Measurements from ENCODE around the gene RNH1.

RNH1 gene

DNA sequence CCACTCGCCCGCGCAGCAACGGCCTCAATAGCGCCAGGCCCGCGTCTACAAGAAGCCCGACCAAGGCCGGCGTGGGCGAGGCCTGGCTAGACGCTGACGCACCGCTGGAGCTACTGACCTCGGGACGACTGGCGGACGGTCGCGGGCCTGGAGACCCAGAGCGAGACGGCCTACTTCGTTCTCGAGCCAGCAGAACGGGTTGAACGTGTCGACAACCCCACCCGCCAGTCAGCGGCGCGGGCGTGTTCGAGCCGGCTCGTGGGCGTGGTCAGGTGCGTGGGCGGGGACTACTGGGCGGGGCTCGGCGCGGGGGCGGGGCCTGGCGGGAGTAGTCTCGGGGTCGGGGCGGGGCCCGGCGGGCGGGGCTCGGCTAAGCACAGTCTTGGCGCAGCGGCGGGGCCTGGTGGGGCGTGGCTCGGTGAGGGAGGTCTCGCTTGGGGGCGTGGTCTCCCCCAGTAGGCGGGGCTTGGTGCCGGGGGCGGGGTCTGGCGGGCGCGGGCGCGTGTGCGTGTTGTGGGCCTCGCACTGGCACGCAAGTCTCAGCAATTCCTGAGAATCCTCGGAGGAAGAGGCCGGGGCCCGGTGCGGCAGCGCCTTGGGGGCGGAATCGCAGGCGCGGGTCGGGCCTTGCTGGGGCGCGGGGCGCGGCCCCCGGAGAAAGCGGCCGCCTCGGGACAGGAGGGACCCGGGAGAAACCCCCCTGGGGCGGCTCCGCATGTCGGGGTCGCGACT, at the start of gene RNH1:
Gene RNH1, minus strand, starts transcription at position 248 of the 732 bp plus-strand sequence. CDS start 5,080 bp downstream, outside the sequence.
- H3K27me3 ChIP-seq (replicated peaks; ENCODE audit: control insufficient read depth, insufficient read depth, low read length), result no peaks in the 10 kb centered on the region
- peaks cover 3% of the 10 kb centered on the region for H3K36me3 ChIP-seq (ENCODE audit: control insufficient read depth, insufficient read depth, low read length)
- peak within 1 kb of the TSS; percentile 96 for H3K4me3 ChIP-seq (replicated peaks; ENCODE audit: low read depth, low read length)
- peak; percentile 92 for DNase-seq (ENCODE audit: extremely low read depth, insufficient read length)
- TF ChIP-seq, protein P1, sequence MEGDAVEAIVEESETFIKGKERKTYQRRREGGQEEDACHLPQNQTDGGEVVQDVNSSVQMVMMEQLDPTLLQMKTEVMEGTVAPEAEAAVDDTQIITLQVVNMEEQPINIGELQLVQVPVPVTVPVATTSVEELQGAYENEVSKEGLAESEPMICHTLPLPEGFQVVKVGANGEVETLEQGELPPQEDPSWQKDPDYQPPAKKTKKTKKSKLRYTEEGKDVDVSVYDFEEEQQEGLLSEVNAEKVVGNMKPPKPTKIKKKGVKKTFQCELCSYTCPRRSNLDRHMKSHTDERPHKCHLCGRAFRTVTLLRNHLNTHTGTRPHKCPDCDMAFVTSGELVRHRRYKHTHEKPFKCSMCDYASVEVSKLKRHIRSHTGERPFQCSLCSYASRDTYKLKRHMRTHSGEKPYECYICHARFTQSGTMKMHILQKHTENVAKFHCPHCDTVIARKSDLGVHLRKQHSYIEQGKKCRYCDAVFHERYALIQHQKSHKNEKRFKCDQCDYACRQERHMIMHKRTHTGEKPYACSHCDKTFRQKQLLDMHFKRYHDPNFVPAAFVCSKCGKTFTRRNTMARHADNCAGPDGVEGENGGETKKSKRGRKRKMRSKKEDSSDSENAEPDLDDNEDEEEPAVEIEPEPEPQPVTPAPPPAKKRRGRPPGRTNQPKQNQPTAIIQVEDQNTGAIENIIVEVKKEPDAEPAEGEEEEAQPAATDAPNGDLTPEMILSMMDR (IDR thresholded peaks at IDR 0.05; ENCODE audit: insufficient read depth, low read length, poor library complexity, severe bottlenecking), result no peak

DNA sequence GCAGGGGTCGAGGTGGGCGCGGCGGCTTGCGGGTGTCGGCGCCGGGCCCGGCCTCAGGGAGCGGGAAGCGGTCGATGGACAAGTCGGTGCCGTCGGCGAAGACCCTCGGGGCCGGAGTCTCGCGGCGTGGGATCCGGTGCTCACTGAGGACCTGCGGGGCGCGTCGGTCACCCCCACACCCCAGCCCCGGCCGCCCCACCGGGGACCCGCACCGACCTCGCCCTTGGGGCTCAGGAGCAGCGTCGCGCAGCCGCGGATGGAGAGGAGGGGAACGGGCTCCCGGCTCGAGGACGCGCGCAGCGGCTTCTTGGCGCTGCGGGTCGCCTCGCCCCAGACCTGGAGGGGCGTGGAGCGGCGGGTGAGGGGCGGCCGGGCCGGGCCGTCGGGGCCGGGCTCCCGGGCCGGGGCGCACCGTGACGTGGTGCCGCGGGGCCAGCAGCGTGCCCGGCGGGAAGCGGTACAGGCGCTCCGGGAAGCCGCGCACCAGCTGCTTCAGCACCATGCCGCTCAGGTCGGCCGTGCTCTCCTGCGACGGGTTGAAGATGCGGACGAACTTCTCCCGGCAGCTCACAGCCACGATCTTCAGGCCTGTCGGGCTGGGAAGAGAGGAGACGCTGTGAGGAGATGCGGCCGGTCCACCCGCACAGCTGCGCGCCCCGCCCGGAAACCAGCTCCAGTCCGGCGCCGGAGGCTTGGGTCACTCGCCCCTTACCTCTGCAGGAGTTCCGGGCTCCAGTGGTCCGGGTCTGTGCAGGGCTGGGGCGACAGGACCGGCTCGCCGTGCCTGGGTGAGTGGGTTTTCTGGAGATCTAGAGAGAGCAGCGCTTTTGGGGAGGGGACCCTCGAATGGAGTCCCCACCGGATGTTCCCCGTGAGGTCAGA, 49.0 kb upstream of the RNH1 start:
- no peak overlapping the region for H3K4me3 ChIP-seq (replicated peaks; ENCODE audit: low read depth, low read length)
- TF ChIP-seq, protein P1 (IDR thresholded peaks at IDR 0.05; ENCODE audit: insufficient read depth, low read length, poor library complexity, severe bottlenecking), result no peak
- H3K36me3 ChIP-seq (ENCODE audit: control insufficient read depth, insufficient read depth, low read length), result no peaks in the 10 kb centered on the region
- no peak for DNase-seq (ENCODE audit: extremely low read depth, insufficient read length)
- peaks cover 2% of the 10 kb centered on the region for H3K27me3 ChIP-seq (replicated peaks; ENCODE audit: control insufficient read depth, insufficient read depth, low read length)

DNA sequence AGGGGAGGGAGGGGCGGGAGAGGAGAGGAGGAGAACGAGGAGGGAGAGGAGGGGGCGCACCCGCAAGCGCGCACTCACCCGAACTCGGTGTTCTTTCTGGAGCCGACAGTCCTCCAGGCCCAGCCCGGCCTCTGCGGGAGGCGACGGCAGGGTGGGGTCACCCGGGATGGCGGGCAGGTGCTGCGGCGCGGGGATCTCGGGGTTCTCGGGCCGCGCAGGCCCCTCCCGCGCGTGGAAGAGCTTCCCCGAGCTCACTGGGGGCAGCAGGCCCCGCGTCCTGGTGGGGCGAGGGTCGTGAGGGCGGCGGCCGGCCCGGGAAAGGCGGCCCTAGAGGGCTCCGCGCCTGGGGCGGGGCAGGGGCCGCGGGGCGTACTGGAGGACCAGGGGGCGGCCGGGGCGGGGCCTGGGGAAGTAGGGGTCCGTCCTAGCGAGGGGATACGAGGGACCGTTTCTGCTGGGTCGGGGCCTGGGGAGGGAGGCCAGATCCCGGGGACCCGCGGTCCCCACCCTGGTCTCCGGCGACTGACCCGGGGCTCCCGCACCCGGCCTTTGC, 48.3 kb upstream of the RNH1 start:
- Histone ChIP-seq H3K4me3 (replicated peaks; ENCODE audit: low read depth, low read length) (peak overlapping the region; percentile 39), H3K36me3 (ENCODE audit: control insufficient read depth, insufficient read depth, low read length) (no peaks in the 10 kb centered on the region), H3K27me3 (replicated peaks; ENCODE audit: control insufficient read depth, insufficient read depth, low read length) (peaks cover 2% of the 10 kb centered on the region)
- no peak for DNase-seq (ENCODE audit: extremely low read depth, insufficient read length)
- TF ChIP-seq, protein P1 (IDR thresholded peaks at IDR 0.05; ENCODE audit: insufficient read depth, low read length, poor library complexity, severe bottlenecking), result no peak

DNA sequence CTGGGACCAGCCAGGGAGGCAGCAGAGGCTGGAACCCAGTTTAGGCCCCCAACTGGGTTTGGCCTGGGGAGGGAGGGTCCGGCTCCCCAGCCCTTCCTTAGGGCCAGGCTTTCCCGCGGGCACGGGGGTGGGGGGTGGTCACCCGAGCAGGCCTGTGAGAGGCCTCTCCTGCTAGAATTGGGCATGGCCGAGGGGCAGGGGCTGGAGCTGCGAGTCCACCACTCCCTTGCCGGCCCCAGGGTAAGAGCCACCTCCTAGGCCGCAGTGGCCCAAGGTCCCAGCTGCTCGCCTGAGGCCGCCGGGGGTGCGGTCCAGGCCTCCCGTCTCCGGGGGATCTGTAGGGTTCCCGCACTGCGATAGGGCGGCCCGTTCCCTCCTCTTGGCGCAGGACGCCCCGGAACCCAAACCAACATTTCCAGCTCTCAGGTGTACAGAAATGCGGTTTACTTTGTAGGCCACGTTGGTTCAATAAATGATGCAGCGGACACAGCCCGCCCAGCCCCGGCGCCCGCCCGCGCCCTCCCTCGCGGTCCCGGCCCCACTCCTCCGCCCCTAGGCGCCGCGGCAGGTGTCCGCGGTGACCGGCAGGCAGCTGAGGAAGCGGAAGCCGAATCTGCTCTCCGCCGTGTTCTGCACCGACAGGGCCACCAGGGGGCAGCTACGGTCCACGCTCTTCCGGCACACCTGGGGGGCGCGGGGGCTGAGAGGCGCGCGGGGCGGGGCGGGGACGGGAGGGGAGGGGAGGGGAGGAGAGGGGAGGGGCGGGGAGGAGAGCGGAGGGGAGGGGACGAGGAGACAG, 47.6 kb upstream of the RNH1 start:
- Histone ChIP-seq H3K4me3 (replicated peaks; ENCODE audit: low read depth, low read length) (peak overlapping the region; percentile 49), H3K27me3 (replicated peaks; ENCODE audit: control insufficient read depth, insufficient read depth, low read length) (peaks cover 2% of the 10 kb centered on the region), H3K36me3 (ENCODE audit: control insufficient read depth, insufficient read depth, low read length) (no peaks in the 10 kb centered on the region)
- TF ChIP-seq, protein P1 (IDR thresholded peaks at IDR 0.05; ENCODE audit: insufficient read depth, low read length, poor library complexity, severe bottlenecking), result peak; percentile 68
- peak; percentile 82 for DNase-seq (ENCODE audit: extremely low read depth, insufficient read length)

DNA sequence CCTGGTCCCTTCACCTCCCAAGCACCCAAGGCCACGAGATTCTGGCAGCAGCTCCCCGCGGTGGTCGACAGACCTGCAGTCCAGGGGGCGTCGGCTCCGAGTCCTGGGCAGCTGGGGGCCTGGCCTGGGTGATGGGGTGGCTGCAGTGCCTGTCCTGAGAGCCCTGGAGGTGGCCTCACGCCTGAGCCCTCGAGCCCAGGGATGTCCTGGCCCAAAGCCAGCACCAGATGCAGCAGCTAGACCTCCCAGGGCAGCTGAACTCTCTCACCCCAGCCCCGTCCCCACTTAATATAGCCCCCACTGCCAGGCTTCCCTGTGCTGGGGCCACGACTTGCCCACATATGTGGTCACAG, 46.9 kb upstream of the RNH1 start:
- Histone ChIP-seq H3K36me3 (ENCODE audit: control insufficient read depth, insufficient read depth, low read length) (no peaks in the 10 kb centered on the region), H3K4me3 (replicated peaks; ENCODE audit: low read depth, low read length) (no peak overlapping the region), H3K27me3 (replicated peaks; ENCODE audit: control insufficient read depth, insufficient read depth, low read length) (peaks cover 2% of the 10 kb centered on the region)
- TF ChIP-seq, protein P1 (IDR thresholded peaks at IDR 0.05; ENCODE audit: insufficient read depth, low read length, poor library complexity, severe bottlenecking), result no peak
- DNase-seq (ENCODE audit: extremely low read depth, insufficient read length), result no peak
